Measurements from ENCODE around the gene ZNF335. TPM values are rescaled to one million over a fixed set of nuclear protein-coding genes. Genes with fewer than 3 reads are reported as not detected.

ZNF335 gene
- total and polyA plus RNA-seq, 2 of the 13 experiments (the other 11 are each of a cell fraction or from before 2014, with no cell fraction given): 9.7 to 13.7 TPM

- TF ChIP-seq ZNF142 (CRISPR knock-in tag; IDR thresholded peaks at IDR 0.05) (0 out of 2 replicates have a peak, but pooled peaks have one; percentile 16), CHCHD3 (CRISPR knock-in tag; IDR thresholded peaks at IDR 0.05) (peak; percentile 56; the same call in 1 of the 2 replicates), ZNF678 (CRISPR knock-in tag; IDR thresholded peaks at IDR 0.05) (0 out of 2 replicates have a peak, but pooled peaks have one; percentile 94), ZNF317 (CRISPR knock-in tag; IDR thresholded peaks at IDR 0.05) (peak; percentile 10; the same call in 1 of the 2 replicates), ZNF609 (CRISPR knock-in tag; IDR thresholded peaks at IDR 0.05; ENCODE audit: borderline replicate concordance) (peak; percentile 37), ZBTB8A (CRISPR knock-in tag; IDR thresholded peaks at IDR 0.05; ENCODE audit: borderline replicate concordance, low read depth) (0 out of 2 replicates have a peak, but pooled peaks have one; percentile 18), EEA1 (CRISPR knock-in tag; IDR thresholded peaks at IDR 0.05; ENCODE audit: borderline replicate concordance) (peak; percentile 46; the same call in 1 of the 2 replicates), ZNF10 (CRISPR knock-in tag; IDR thresholded peaks at IDR 0.05; ENCODE audit: borderline replicate concordance, low read depth) (peak; percentile 66; the same call in 1 of the 2 replicates), TGIF2 (CRISPR knock-in tag; IDR thresholded peaks at IDR 0.05) (0 out of 2 replicates have a peak, but pooled peaks have one; percentile 6), HIC2 (CRISPR knock-in tag; IDR thresholded peaks at IDR 0.05; ENCODE audit: low read depth) (0 out of 2 replicates have a peak, but pooled peaks have one; percentile 39), PITX1 (CRISPR knock-in tag; IDR thresholded peaks at IDR 0.05) (no peak), MAZ (IDR thresholded peaks at IDR 0.05; ENCODE audit: borderline replicate concordance, low read depth, low read length) (no peak), MAZ (CRISPR knock-in tag; IDR thresholded peaks at IDR 0.05; ENCODE audit: low read depth) (no peak), ZSCAN12 (CRISPR knock-in tag; IDR thresholded peaks at IDR 0.05) (0 out of 2 replicates have a peak, but pooled peaks have one; percentile 3)
These were observed 1.2 kb downstream of the ZNF335 start (continued) for GRCh38 chr20:45970646-45971424.

Measured in HepG2 (cell line).